Suppressor macrophage treated with lipopolysaccharide for 1 hour (primary cell): Measurements from ENCODE around the gene C2CD2.
A peak's percentile ranks its signal among the peaks of the same experiment; 100 is the strongest.
"Not testable (repeated sequence)": the region's sequence is repeated elsewhere in the genome, so short reads cannot be mapped to it uniquely, and the experiment has no call there.

Experiments
- DNase-seq, 3 donors: peaks; one replicate each; pipeline ENCODE4 v3.0.0-alpha.2; 2020 to 2022

Gene C2CD2

DNA sequence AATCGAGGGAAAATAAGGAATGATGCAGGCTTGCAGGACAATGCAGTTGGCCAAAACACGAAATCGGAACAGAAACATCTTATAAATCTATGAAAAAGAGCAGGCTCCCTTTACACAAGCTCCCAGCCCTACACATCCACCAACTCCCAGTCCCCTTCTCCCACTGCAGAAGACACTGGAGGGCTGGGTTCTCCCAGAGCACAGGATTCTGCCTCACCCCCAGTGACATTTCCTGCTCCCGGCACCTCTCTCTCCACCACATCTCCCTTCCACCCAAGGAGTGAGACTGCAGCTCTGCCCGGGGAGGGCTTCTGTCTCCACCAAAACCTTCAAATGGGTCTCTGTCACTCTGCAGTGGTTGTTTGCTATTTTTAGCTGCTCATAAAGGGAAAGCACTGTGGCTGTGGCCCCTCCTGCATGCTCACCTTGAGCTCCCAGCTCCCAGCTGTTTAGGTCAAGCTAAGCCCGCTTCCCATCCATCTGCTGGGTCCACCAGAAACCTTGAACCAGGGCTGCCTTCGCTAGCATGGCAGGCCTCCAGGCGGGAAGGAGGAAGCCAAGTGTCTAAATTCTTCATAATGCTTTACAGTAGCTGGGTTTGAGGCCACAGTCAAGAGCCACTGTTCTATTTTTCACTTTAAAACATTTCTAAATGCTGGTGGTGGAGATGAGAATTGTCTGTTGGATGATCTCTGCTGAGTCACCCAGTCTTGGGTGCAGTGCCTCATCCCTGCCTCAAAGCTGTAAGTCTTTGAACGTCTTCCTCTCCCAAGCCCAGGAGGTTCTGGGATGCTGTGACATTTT, 3.3 kb upstream of the C2CD2 start:
- peak; percentile 38 to 46 (median 45) for DNase-seq

DNA sequence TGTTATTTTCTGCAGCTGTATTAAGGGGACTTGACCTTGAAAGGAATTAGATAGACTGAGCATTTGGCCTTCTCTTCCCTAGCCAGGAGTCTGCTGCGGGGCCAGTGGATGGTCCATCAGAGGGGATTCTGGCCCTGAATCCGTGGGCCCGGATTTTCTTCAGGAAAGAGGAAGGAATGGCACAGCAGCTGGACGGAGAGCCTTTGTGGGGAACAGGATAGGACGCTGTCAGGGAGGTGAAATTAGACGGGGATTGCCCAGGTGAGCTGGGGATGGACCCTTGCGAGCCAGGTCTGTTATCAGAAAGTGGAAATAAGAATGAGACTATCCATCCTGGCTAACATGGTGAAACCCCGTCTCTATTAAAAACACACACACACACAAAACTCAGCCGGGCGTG, 1.7 kb upstream of the C2CD2 start:
- DNase-seq, result no peak

DNA sequence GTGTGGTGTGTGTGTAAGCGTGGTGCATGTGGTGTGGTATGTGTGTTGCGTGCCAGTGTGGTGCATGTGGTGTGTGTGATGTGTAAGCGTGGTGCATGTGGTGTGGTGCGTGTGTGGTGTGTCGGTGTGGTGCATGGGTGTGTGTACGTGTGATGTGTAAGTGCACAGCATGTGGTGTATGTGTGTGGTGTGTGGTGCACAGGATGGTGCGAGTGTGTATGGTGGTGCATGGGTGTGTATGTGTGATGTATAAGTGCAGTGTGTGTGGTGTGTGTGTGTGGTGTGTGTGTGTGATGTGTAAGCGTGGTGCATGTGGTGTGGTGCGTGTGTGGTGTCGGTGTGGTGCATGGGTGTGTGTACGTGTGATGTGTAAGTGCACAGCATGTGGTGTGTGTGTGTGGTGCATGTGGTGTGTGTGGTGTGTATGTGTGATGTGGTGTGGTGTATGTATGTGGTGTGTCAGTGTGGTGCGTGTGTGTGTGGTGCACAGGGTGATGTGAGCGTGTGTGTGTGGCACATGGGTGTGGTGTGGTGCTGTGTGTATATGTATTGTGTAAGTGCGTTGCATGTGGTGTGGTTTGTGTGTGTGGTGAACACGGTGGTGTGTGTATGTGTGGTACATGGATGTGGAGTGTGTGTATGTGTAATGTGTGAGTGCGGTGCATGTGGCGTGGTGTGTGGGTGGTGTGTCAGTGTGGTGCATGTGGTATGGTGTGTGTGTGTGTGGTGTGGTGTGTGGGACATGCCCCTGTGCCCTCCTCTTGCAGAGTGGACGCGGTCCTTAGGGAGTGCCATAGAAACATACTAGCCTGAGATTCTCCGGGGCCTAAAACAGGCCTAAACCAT, 1.1 kb upstream of the C2CD2 start:
- no peak for DNase-seq

DNA sequence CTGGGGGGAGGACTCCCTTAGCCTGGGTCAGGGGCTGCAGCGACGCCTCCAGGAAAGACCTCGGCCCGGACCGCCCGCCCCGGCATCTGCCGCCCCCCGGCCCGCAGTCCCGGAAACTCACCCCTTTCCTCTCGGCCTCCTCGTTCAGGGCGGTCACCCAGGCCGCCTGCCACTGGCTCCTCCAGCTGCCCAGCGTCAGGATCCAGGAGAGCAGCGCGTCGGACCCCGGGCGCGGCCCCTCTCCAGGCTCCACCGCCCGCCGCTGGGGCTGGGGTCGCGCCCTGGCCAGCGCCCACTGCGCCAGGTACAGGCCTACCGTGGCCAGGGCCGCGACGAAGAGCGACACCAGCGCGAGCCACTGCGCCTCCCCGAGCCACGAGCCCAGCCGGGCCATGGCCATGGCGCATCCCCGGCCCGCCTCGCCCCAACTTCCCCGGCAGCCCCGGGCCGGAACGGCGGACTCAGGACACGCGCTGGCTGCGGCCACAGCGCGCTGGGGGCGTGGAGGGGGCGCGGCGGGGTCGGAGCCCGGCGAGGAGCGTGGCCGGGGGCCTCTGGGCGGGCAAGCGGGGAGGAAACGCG, 478 bp downstream of the C2CD2 start:
- peak; percentile 42 to 75 (median 54) for DNase-seq

DNA sequence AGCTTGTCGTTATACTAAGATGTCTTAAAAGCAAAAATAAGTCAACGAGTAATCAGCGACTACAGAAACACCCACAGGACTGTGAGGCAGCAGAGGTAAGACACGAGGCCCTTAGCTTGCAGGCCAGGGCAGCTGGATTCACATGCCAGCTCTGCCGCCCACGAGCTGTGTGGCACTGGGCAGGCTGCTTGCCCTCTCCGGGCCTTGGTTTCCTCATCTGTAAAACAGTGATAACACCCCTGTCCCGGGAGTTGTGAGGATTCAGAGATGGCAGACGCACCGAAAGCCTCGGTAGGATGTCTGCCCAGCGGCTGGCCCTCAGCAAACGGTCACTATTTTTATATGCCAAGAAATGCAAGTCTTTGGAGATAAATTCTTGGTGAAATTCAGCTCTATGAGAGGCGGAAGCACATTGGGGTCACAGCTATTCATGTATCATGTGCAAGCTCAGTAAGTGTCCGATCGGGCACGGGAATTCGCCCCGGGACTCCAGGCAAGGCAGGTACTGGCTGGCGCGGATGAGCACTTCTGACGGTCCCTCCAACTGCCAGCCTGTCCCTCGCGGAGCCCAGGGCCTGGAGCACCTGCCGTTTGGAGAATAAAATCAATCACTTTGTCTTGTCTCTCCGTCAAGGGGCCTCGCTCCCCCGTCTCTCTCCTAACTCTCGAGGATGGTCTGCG, 1.1 kb downstream of the C2CD2 start:
- DNase-seq, result peak in 2 of 3 donors; percentile 13 to 21

DNA sequence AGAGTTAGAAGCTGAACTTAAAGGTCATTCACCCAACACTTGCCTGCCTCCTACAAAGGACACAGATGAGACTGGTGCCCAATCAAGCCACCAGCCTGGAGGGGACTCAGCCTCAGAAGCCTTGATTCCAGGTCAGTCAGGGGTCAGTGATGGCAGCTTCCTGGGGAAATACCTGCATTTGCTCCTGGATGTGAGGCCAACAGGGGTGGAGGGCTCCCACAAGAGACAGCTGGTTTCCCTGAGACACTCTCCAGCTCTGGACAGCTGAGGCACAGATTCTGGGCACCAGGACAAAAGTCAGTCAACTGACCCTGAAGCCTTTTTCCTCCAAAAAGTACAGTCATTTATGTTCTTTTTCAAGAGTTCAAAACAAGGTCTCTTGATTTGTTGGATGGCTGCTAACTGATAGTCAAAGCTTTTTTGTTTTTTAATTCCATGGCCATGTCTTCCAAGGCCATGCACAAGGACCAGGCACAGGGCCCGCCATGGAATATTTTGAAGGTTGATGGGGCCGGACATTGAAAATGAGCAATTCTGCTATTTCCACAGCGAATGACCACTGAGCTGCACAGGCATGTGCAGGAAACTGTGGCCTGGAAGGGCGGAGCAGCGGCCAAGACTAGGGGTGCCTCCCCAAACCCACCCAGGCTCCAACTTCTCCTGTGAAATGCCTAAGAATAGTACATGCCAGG, 1.8 kb downstream of the C2CD2 start:
- no peak for DNase-seq

DNA sequence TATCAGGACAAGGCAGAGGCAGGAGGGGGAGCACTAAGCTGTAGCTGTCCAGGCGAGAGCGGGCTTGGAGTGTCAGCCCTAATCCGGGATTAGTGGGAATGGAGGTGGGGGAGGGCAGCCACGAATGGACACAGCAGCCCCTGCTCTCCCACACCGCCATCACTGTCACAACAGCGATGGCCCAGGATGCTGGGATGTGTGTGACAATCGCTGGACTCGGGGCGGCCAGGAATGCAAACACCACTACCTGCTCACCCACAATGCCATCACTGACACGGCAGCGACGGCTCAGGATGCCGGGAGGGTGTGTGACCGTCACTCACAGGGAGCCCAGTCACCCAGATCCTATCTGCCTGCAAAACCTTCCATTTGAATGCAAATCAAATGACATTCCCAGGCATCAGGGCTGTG, 2.9 kb downstream of the C2CD2 start:
- no peak for DNase-seq

DNA sequence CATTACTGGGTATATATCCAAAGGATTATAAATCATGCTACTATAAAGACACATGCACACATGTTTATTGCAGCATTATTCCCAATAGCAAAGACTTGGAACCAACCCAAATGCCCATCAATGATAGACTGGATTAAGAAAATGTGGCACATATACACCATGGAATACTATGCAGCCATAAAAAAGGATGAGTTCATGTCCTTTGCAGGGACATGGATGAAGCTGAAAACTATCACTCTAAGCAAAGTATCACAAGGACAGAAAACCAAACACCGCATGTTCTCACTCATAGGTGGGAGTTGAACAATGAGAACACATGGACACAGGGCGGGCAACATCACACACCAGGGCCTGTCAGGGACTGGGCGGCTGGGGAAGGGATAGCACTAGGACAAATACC, 4.2 kb downstream of the C2CD2 start:
- DNase-seq, result not testable (repeated sequence)

DNA sequence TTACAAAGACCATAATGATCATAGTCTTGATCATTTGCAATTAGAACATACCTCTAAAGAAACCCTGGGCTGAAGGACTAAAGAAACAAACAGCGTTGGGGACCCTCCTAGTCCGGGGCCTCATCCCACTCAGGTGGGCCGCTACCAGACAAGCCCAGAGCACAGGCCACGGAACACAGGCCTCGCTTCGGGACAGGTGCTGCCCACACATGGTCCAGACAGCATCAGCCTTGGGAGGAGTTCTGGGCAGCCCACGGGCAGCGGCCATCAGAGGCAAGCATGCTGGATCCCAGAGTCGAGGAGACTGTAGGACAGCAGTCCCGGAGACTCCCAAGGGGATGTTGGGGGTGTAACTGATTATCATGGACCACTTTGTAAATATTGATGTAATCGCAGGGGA, 4.9 kb downstream of the C2CD2 start:
- no peak for DNase-seq

DNA sequence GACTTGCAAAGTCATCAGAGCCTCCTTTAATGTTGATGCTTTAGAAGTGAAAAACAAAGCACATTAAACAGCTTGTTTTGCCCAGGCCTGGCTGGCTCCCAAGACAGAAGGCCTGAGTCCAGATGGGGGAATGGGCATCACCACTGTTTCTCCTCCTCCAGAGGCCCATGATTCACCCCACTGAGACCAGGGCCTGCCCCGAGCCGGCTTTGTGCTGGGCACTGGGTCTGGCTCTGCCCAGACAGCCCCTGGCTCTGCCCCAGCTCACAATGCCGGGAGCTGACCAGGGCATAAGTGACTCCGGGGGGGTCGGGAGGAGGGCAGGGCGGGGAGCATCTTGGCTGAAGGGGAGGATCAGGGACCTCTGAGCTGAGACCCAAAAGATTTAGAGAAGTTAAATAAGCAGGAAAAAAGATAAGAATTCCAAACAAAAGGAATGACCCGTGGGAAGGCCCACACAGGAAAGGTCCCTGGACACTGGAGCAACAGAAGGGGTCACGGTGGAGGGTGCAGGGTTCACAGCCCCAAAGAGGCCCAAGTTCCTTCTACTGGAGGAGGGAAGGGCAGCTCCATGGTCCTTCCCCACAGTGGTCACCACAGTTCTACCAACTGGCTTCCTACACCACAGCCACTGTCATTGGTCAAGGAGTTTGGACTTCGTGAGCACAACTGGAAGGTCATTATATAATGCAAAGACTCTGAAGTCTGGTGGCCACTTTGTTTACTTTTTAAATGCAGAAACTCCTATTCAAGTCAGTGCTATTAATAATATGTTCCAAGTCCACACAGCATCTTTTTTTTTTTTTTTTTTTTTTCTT, 5.5 kb downstream of the C2CD2 start:
- no peak for DNase-seq

DNA sequence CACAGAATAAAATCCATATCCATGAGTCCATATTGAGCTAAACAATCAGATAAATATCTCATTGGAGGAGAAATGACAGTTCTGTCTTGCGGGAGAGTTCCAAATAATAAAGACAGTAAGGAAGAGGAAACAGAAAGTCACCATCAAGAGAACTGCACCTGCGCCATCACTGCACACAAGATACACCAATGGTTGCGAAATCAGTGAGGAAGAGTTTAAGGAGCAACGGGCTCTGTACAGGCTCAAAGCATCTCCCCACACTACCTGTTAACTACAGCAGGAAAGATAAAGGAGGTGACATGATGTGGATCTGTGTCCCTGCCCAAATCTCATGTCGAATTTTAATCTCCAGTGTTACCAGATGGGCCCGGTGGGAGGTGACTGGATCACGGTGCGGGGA, 7.8 kb downstream of the C2CD2 start:
- no peak for DNase-seq

DNA sequence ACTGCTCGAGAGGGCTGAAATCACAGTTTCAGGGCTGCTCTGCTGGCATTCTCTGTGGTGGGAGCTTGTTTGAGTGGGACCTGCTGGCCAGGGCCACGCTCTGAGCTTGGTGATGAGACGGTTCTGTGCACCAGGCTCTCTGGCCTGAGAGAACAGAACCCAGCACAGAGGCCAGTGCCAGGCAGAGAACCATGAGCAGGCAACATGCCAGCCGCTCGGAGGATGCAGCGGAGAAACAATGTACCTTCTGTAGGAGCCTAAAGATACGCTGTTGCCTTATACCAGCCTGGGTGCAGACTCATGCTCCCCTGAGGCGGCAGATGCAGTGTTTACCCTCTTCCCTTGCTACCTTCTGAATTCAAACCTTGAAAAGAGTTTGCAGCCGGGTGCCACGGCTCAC, 10.0 kb downstream of the C2CD2 start:
- DNase-seq, result no peak

DNA sequence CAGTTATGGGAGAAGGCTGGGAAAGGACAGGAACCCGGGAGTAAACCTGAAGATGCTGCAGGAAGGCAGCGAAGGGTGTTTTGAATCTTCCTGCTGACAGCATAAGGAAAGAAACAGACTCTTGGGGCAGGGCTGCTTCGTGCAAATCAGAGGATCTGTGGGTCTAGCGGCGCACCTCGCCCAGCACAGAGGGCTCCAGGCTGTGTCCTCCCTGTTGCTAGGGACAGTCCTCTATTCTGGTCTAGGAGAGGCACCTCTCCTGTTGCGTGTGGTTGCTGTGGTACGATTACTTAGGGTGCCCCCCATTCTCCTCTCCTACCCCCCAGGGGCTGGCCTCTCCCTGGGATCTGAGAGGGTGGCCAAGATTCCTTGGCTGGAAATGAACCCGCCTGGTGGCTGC, 11.4 kb downstream of the C2CD2 start:
- no peak for DNase-seq

DNA sequence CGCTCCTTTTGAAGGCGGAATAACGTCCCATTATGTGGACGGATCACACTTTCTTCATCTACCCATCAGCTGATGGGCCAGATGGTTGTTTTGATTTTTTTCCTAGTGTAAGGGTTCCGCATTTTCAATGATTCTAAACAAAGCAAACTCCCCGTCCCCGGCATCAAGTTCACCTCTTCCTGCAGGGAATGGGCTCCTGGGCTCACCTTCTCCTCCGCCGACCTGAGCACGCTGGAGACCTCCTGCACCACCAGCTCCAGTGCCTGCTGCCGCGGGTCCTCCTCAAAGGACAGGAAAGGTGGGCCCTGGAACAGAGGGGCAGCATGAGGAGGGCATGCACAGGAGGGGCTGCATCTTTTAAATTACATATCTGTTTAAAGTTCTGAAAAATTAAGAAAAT, 11.9 kb downstream of the C2CD2 start:
- no peak for DNase-seq

DNA sequence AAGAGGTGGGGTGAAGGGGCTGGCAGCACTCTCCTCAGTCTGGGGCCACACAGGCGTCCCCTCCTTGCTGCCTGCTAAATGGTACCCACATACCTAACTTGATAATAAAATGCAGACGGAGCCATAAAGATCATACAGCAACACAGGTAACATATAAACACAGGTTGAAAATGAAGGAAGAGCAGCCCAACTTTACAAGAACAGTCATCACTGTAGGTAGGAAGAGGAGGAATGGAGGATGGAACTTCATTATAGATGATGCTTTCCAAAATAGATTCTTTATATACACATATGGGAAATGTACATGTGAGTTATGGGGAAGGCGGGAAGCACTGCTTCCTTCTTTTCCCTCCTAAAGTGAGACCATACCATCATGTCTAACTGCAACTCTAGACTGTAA, 13.4 kb downstream of the C2CD2 start:
- DNase-seq, result no peak

DNA sequence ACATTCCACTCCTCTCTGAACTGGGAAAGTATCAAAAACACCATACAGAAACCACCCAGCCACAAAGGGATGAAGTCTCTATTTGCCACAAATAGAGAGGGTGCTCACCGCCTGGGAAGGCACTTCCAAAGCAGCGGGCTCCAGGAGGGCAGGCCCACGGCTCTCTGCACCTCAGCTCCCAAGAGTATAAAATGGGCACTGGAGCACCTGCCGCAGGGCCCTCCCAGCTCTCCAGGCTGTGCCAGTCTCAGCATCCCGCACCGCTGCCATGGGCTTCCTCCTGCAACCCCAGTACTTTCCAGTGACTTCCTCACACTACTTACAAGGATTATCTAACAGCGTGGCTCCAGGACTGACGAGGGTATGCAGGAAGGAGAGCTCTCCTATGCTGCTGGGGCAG, 14.4 kb downstream of the C2CD2 start:
- DNase-seq, result no peak

DNA sequence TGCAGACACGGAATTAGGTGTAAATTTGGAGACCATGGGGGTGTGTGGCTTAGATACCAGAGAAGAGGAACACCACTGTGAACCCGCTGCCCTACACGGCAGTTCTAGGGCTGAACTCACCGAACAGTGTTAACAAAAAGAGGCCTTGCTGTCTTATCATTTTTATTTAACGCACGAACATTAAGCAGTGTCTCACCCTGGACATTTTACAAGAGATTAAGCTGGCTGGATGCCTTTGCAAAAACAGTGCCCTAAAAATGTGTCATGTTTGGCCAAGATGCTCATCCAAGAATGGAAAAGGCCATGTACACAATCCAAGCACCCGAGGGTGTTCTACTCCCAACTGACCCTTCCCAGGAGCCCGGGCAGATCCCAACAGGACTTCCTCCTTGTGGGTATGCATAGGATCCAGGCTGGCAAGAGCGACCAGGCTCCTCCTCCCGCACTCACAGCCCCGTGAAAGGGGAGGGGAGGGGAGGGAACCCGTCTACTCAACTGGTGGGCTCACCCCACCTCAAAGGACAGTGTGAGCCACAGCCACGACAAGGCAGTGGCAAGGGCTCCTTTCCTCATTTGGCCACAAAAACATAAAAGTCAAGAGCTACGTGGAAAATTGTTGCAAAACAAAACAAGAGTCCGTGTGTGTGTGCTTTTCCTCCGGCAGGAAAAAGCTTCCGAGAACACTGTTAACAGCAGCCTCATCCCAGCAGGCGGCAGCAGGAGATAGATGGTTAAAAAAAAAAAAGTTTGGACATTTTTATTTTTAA, 20.3 kb downstream of the C2CD2 start:
- DNase-seq, result peak in 1 of 3 donors; percentile 26

DNA sequence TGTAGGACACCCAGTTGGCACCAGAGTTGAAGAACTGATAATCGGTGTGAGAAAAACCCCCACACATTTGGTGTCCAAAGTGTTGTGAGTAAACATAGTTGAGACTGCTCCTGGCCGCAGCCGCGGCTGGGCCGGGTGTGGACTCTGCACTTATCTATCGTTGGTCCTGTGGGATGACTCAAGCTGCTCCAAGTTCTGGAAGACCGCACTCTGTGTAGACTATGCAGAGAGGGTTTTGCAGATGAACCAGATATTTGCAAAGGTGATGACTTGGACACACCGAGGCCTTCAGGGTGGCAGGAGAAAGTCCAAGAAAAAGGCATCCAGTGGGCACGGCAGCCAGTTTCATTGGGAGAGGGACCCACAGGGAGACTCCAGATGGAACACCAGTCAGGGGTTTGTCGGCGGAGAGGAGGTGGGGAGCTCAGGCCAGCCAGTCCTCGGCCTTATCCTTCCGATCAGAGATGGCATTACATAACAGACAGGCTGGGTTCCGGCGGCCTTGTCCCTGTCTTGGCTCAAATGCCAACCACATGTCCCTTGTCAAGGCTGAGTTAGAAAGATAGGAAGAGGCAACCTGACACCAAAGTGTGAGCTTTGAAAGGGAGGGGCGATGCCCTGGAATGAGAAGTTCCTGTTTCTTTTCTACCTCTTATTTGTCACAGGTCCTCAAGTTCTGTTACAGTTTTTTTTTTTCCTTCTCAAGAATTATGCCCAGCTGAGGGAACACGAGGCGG, 21.1 kb downstream of the C2CD2 start:
- DNase-seq, result no peak

DNA sequence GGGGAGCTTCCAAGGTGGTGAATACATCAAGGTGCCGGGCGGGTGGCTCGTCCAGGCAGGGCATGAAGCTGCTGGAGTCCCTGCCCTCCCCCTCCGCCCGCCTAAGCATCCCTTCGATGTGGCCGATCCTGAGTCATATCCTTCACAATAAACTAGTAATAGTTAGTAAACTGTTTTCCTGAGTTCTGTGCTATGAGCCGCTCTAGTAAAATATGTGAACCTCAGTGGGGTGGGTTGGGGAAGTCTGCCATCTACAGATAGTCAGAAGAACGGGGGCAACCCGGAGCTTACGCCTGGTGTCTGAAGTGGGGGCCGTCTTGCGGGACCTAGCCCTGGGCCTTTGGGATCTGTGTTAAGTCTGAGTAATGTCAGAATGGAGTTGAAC, 21.6 kb downstream of the C2CD2 start:
- peak in 2 of 3 donors; percentile 33 to 38 for DNase-seq

DNA sequence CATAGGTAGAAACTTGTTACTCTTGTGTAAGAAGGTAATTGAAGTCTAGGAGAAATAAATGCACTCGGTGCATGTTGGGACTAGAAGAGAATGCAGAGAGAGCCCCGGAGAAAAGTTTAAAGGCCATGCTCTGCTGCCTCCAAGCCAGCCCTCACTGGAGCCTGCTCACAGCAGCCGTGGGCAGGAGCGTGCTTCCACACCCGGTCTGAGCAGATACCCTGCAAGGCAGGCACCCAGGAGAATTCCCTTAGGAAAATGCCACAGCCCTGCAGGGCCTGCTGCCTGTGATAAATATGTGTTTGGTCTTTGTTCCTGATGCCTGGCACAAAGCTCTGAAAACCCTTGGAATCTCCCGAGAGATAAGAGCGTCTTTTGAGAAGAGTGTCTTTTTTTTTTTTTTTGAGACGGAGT, 22.8 kb downstream of the C2CD2 start:
- no peak for DNase-seq
